ENCODE measurements around the gene SEMA6A. TPM values are rescaled to one million over a fixed set of nuclear protein-coding genes. Genes with fewer than 3 reads are reported as not detected.
A peak's percentile ranks its signal among the peaks of the same experiment; 100 is the strongest.

The SEMA6A gene
- total RNA-seq, 1 donor from 2014 or later, result 2.6 TPM

DNA sequence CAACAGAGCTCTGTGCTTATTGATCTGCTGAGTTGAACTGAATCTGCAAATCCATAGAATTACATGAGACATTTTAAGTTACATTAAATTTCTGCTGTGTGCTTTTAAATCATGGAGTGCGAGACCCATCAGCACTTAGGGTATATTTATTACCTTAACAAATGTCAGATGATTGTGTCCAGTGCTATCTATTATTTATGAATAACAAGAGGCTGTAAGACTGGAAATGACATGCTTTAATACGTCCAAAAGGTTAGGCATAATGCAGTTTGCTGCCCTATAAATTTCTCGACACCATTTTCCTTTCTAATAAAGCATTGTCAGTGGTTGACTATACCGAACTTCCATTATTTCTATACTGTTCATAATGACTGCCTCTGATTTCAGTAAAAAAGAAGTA, 117.6 kb downstream of the SEMA6A start:
- Mint-ChIP-seq H3K9me3 (ENCODE audit: unreplicated experiment) (no peaks in the 10 kb centered on the region), H3K27me3 (ENCODE audit: unreplicated experiment) (no peaks in the 10 kb centered on the region), H3K4me3 (ENCODE audit: unreplicated experiment) (no peak overlapping the region), H3K4me1 (ENCODE audit: unreplicated experiment) (peaks cover 20% of the 10 kb centered on the region), H3K36me3 (ENCODE audit: unreplicated experiment) (no peaks in the 10 kb centered on the region), H3K27ac (ENCODE audit: unreplicated experiment) (no peak overlapping the region)
- DNase-seq (ENCODE audit: extremely low spot score, unreplicated experiment), result no peak
- TF ChIP-seq, protein P1, sequence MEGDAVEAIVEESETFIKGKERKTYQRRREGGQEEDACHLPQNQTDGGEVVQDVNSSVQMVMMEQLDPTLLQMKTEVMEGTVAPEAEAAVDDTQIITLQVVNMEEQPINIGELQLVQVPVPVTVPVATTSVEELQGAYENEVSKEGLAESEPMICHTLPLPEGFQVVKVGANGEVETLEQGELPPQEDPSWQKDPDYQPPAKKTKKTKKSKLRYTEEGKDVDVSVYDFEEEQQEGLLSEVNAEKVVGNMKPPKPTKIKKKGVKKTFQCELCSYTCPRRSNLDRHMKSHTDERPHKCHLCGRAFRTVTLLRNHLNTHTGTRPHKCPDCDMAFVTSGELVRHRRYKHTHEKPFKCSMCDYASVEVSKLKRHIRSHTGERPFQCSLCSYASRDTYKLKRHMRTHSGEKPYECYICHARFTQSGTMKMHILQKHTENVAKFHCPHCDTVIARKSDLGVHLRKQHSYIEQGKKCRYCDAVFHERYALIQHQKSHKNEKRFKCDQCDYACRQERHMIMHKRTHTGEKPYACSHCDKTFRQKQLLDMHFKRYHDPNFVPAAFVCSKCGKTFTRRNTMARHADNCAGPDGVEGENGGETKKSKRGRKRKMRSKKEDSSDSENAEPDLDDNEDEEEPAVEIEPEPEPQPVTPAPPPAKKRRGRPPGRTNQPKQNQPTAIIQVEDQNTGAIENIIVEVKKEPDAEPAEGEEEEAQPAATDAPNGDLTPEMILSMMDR (IDR thresholded peaks at IDR 0.05), result no peak

DNA sequence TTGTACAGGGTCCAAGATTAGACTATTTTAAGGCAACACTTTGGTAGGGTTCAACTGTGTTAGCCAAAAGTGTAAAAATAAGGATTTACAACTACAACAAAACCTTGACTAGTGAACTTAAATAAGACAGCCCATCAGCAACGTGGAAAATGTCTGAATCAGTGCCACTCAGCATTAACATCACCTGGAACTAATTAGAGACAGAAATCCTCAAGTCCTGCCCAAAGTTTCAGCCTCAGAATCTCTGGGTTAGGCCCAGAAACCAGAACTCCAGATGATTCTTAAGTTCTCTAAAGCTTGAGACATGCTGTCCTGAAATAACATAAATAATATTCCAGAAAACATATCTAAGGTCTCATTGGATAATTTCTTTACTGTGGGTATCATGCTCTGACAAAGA, 118.6 kb downstream of the SEMA6A start:
- Mint-ChIP-seq H3K27ac (ENCODE audit: unreplicated experiment) (no peak overlapping the region), H3K36me3 (ENCODE audit: unreplicated experiment) (no peaks in the 10 kb centered on the region), H3K9me3 (ENCODE audit: unreplicated experiment) (no peaks in the 10 kb centered on the region), H3K27me3 (ENCODE audit: unreplicated experiment) (no peaks in the 10 kb centered on the region), H3K4me3 (ENCODE audit: unreplicated experiment) (no peak overlapping the region), H3K4me1 (ENCODE audit: unreplicated experiment) (peaks cover 20% of the 10 kb centered on the region)
- no peak for DNase-seq (ENCODE audit: extremely low spot score, unreplicated experiment)
- TF ChIP-seq, protein P1 (IDR thresholded peaks at IDR 0.05), result no peak

DNA sequence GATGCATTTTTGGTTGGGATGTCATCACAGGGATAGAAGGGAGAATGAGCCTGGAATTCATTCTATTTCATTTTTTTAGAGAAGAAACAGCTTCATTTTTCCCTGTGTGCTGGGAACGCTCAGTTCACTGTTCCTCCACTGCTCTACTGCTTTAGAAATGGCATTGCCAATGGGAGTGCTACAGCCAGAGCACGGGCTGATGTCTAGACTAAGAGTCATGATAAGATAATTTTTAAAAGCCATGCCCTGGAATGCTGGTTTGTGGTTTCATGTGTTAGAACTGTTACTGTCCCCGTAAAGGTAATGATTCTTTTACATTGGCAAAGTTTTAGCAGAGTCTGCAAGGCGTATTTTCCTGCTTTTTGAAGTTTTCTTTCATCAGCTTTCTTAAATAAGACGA, 119.6 kb downstream of the SEMA6A start:
- H3K27me3 Mint-ChIP-seq (ENCODE audit: unreplicated experiment), result no peaks in the 10 kb centered on the region
- H3K4me1 Mint-ChIP-seq (ENCODE audit: unreplicated experiment), result peaks cover 20% of the 10 kb centered on the region
- no peaks in the 10 kb centered on the region for H3K9me3 Mint-ChIP-seq (ENCODE audit: unreplicated experiment)
- DNase-seq (ENCODE audit: extremely low spot score, unreplicated experiment), result no peak
- no peaks in the 10 kb centered on the region for H3K36me3 Mint-ChIP-seq (ENCODE audit: unreplicated experiment)
- H3K27ac Mint-ChIP-seq (ENCODE audit: unreplicated experiment), result peak overlapping the region; percentile 84
- TF ChIP-seq, protein P1 (IDR thresholded peaks at IDR 0.05), result no peak
- H3K4me3 Mint-ChIP-seq (ENCODE audit: unreplicated experiment), result no peak overlapping the region

DNA sequence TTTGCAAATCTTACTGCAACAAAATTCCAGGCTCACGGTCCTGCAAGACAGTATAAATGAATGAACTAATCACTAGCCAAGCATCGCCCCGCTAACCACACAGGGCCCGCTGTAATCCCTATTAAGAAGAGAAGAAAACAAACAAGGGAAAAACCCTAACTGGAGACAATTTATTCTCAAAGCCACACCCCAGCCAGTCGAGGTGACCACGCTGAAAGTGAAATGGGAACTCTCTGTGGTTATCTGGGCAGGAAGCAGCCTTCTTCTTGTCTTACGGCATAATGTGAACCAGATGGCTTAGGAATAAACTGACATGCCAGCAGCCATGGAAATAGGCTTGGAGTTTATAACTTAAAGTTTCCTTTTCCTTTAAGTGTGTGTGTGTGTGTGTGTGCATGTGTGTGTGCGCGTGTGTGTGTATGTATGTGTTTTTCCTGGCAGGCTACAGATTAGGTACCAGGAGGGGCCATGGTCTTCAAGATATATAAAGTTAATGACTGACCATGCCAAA, 120.2 kb downstream of the SEMA6A start:
- Mint-ChIP-seq H3K27me3 (ENCODE audit: unreplicated experiment) (no peaks in the 10 kb centered on the region), H3K4me1 (ENCODE audit: unreplicated experiment) (peaks cover 20% of the 10 kb centered on the region), H3K4me3 (ENCODE audit: unreplicated experiment) (peak overlapping the region; percentile 63), H3K9me3 (ENCODE audit: unreplicated experiment) (no peaks in the 10 kb centered on the region), H3K27ac (ENCODE audit: unreplicated experiment) (peak overlapping the region; percentile 84), H3K36me3 (ENCODE audit: unreplicated experiment) (no peaks in the 10 kb centered on the region)
- TF ChIP-seq, protein P1 (IDR thresholded peaks at IDR 0.05), result no peak
- DNase-seq (ENCODE audit: extremely low spot score, unreplicated experiment), result no peak

DNA sequence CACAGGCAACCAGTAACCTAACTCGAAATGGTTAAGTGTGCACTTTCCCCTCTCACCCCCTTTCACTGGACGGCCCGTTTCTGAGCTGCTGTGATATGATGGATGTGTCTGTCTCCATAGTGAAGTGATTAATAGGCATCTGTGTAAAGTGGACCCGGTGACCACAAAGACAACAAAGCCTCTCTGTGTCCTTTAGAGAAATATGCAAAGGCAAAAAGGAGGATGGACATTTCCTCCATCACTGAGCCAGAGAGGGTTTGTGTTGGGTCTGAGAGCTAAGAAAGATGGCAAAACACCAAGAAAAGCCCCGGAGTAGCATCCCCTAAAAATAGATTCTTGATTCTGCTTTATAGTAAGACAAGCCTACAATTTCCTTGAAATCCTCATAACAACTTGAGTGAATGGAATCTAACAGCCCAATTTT, 120.6 kb downstream of the SEMA6A start:
- Mint-ChIP-seq H3K27me3 (ENCODE audit: unreplicated experiment) (no peaks in the 10 kb centered on the region), H3K9me3 (ENCODE audit: unreplicated experiment) (no peaks in the 10 kb centered on the region), H3K4me3 (ENCODE audit: unreplicated experiment) (peak overlapping the region; percentile 63), H3K4me1 (ENCODE audit: unreplicated experiment) (peaks cover 20% of the 10 kb centered on the region), H3K36me3 (ENCODE audit: unreplicated experiment) (no peaks in the 10 kb centered on the region), H3K27ac (ENCODE audit: unreplicated experiment) (peak overlapping the region; percentile 84)
- no peak for DNase-seq (ENCODE audit: extremely low spot score, unreplicated experiment)
- TF ChIP-seq, protein P1 (IDR thresholded peaks at IDR 0.05), result no peak

Data from osteocyte (in vitro differentiated cells).